HCEC 1CT (cell line): Measurements from ENCODE around the gene CYTIP.

Source experiments
- DNase-seq: peaks from one replicate; pipeline ENCODE4 v3.0.0-alpha.2; 2017

CYTIP gene

DNA sequence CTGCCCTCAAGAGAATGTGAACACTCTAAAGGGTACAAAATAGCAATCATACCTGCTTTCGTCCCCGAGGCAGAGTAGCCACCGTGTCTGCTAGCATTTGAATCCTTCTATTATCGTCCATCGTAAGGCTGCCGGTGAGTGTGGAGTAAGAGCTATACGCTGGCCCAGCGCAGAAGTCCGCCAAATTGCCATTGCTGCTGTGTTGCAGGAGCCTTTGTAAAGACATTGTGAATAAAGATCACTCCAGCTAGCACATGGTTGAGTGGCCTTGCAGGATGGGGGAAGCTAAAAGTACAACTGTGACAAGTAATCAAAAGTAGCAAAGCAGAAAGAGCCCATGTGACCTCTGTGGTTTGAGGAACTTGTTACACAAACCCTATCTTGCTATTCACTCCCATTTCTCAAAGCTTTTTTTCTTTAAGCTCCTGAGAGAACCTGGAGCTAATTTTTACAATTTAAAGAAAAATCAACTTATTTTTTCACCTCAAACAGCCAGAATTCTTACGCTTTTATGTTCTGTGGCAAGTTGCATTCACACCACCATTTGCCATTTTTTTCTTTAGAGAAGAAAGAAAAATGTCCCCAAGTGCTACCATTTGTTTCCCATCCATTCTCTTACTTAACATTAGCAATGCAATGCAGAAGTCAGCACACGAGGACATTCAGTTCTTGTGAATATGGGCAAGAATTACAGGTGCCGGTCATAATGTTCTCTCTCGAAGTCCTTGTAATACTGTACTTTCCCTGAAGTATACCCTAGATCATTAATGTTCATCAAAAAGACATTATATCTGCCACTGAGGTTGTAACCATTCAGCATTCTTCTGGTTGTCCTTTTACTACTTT, at the start of gene CYTIP:
Gene CYTIP (minus strand): TSS at position 295 of the 846 bp plus-strand sequence. CDS start 69 bp downstream, at position 226.
- no peak for DNase-seq

DNA sequence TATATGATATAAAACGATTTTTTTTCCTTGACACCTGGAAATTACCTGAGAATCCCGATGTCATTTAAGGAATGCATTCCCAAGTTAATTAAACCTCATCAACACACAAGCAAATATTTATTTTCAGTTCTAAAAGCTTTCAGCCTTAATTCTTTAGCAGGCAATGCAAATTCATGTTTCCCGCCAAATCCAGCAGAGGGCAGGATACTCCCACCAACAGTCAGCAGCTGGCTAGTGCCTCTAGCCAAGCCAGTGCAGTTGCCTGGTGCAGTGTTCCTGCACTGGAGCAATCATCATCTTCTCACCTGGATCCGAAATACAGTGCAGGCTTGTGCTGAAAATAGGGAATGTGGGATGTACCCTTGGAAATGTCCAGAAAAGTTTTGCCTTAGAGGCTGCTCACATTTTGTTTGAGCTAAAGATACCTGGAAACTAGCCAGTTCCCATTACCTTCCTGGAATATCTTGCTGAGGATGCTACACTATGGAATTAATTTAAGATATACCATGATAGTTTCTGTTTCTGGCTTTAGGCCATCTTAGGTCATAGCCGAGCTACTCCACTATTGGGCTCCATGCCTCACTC, 48.4 kb upstream of the CYTIP start:
- peak; percentile 68 for DNase-seq

DNA sequence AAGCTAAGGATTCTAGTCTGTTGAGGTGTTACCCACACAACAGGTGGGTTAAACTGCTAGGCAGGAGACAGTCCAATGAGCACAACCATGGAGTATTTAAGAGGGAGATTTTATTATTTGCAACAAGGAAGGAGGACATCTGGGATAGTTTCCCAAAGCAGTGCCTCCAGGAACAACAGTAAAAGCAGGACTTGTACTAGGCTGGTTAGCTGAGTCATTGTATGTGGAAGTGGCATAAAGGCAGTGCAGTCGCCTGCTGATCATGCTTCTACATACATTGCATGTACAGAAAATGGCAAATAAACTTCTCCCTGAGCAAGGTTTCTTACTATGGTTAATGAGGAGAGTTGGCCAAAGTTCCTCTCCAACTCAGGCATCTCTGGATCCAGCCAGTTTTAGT, 46.1 kb upstream of the CYTIP start:
- no peak for DNase-seq

DNA sequence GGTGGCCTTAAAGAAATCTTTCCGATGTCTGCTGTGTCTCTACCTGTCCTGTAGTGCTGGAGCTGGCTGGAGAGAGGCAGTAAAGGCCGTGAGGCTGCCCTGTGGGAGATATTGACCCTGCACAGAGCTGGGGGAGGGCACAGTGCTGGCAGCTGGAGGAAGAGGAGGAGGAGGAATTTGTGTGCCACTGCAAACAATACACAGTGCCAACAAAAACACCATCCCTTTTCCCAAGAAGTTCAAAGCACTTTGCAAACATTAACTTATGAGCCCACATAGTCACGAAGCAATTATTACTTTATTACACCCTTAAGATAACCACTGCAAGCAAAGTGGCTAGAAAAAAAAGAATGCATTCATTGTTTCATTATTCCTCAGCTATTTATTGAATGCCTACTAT, 45.0 kb upstream of the CYTIP start:
- DNase-seq, result no peak

DNA sequence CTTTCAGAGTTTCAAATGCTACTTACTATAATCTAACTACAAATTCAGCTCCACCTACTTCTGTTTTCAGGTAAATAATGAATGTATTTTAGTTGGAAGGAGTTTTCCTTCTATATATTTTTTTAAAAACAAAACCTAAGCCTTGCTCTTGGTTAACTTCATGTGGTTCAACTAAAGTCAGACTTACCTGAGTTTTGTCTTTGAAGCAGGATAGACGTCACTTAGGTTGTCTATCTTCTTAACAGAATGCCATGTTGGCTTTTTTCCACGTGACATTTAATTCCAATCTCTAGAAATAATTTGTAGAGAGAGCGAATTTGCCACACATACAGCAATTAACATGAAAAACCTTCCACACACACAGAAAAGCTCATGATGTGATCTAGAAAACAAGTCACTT, 43.9 kb upstream of the CYTIP start:
- DNase-seq, result no peak

DNA sequence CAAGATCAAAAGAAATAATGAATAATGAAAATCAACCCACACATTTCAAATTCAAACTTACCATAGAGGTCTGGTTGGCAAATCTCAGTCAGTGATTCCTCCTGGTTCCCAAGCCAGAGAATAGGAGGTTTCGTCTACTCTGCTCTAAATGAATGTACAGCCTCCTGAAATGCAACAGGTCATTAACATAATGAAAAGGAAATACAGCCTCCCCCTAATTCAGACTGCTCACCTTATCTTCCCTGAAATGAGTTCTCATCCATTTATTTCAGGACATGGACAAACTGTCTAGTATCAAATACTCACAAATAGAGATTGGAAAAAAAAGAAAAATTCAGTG, 43.4 kb upstream of the CYTIP start:
- DNase-seq, result no peak

DNA sequence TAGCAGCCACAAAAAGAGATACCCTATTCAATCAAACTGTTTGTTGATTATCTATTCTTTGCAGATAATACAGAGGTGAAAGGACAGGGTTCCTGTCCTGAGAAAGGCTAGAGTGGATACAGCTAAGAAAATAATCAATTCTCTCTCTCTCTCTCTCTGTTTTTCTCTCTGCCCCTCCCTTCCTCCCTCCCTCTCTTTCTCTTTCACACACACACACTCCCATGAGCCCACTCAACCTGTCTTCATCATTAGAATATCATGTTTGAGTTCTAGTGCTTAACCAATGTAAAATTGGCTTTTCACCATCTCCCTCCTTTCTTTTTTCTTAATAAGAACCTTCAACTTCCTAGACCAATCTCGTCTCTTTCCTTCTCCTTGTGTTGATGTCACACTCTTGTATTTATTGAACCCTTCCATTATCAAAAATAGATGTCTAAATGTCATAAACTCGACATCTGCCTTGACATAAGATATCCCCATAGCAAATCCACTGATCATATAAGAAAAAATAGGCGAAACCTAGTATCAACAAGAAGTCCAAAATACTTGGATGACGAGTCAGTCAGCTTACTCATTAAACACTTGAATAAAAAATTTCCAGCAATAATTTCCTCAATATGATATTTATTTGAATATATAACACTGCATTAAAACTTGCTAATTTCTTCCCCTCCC, 42.8 kb upstream of the CYTIP start:
- DNase-seq, result peak; percentile 54

DNA sequence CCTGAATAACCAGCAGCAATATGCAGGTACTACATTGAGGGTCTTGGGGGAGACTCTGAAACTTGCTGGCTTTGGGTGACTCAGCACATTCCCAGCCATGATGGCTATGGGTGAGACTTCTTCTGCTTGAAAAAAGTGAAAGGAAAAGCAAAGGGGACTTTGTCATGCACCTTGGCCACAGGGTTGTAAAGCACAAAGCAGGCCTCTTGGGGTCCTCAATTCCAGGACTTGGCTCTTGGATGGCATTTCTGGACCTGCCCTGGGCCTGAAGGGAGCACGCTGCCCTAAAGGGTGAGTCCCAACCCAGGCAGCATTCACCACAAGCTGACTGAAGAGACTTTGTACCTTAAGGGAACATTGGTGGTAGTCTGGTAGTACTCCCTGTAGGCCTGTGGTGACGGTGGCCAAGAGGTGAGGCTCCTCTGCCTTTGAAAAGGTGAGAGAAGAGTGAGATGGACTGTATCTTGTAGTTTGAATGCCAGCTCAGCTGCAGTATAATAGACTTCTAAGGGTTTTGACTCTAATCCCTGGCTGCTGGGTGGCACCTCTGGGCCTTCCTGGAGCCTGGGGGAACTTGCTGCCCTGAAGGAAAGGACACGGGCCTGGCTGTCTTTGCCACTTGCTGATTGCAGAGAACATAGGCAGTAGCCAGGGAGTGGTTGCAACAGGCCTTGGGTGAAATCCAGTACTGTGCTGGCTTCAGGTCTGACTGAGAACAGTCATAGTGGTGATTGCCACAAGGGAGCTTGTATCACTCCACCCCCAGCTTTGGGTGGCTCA, 36.5 kb upstream of the CYTIP start:
- peak; percentile 64 for DNase-seq

DNA sequence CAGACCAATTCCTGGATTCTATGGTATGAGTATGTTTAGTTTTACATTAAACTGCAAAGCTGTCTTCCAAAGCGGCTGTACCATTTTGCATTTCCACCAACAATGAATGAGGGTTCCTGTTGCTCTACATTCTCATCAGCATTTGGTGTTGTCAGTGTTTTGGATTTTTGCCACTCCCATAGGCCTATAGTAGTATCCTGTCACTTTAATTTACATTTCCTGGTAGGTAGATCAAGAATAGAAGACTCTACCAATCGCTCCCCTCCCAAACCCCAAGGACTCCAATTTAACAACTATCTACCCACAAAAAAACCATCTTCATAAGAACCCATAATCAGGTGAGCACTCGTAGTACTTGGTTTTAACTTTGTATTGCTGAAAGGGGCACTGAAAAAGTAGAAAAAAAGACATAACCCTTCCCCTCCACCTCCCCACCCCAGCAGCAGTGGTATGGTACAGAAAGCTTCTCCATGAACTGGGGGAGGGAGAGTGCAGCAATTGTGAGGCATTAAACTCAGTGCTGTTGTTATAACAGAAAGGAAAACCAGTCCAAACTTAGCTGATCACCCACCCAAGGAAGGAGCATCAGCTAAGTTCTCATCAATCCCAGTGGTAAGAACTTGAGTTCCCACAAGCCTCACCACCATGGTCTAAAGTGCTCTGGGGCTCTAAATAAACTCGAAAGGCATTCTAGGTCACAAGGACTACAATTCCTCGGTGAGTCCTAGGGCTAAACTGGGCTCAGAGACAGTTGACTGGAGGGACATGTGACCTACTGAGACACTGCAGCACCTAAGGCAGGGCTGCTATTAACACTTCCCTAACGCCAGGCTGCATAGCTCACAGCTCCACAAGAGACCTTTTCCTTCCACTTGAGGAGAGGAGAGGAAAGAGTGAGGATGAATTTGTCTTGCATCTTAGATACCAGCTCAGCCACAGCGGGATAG, 35.5 kb upstream of the CYTIP start:
- no peak for DNase-seq

DNA sequence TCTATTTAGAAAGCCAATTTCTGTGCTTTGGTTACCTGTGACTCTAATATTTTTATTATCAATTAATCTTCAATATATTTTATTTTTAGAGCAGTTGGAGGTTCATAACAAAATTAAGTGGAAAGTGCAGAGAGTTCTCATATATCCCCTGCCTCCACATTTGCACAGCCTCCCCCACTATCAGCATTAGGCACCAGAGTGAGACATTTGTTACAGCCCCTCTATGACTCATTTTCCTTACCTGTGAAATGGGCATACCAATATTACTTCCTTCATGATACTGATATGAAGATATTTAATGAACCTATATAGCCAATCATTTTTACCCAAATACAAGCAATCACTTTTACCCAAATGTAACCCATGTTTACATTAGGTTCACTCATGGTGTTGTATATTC, 34.0 kb upstream of the CYTIP start:
- DNase-seq, result no peak

DNA sequence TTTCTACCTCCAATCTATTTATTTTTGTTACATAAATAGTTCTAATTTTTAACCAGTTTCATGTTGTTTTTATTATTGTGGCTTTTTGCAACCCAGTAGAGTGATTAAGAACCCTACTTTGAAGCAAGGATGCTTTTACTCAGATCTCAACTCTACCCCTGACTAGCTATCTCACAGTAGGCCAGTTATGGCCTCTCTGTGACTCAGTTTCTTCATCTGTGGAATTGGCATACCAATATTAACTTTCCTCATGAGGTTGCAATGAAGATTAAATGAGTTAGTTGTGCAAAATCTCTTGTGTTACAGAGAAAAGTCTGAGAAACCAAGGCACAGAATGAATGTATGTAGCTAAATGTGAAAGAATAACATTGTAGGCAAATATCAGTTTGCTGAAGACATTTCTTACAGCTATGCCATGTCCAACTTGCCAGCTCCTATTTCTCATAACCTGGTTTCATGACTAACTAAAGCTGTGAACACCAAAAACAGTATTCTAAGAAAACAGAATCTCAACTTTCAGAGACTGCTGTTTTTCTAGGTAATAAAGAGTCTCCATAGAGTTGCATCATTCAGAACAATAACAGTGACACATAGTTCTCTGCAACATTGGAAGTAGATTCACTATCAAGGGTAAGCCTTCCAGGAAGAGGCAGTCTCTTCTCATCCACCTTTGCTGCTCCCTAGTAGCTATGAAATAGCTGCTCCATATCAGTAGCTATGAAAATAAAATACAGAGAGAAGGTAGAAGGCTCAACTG, 33.2 kb upstream of the CYTIP start:
- DNase-seq, result peak; percentile 15

DNA sequence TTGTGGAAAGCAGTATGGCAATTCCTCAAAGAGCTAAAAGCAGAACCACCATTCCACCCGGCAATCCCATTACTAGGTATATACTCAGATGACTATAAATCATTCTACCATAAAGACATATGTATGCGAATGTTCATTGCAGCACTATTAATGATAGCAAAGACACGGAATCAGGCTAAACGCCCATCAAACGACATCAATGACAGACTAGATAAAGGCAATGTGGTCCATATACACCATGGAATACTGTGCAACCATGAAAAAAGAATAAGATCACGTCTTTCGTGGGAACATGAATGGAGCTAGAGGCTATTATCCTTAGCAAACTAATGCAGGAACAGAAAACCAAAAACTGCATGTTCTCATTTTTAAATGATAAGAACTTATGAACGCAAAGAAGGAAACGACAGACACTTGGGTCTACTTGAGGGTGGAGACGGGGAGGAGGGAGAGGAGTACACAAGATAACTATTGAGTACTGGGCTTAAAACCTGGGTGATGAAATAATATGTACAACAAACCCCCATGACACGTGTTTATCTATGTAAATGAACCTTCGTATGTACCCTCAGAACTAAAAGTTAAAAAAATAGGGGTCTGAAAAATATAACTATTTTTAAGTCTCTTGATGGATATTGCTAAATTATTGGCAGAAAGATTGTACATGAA, 32.0 kb upstream of the CYTIP start:
- no peak for DNase-seq

DNA sequence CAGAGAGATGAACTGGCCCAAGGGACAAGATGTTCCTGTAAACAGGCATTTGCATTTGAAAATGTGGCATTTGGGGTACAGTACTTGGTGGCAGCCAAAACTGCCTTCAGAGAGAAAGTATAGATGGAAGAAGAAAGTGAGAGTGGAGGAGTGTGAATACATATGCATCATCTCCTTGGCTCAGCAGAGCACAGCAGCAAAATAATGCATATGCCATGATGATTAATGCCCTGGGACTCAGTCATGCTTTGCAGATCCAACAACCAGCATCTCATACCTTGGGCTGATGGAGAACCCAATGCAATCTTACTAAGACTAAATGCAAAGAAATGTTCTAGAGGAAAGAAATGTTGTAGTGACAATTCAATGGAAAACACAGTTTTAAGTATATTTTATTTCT, 29.7 kb upstream of the CYTIP start:
- DNase-seq, result peak; percentile 45

DNA sequence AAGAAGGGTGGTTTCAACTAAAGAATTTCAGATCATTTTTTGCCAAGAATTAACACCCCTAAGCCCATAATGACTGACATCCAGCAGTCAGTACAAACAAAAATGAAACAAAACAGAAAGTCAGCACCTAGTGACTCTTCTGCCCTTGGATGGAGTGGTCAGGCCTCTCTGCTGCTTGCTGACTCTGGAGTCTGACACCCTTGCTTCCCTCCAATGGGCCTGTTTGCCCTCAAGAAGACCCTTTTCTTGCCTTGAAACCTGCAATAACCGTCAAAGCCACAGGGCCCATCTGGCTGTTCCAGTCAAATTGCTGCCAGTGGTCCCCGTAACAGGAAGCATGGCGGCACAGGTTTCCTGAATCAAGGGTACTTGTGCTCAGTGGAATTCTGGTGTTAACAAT, 27.2 kb upstream of the CYTIP start:
- DNase-seq, result no peak

DNA sequence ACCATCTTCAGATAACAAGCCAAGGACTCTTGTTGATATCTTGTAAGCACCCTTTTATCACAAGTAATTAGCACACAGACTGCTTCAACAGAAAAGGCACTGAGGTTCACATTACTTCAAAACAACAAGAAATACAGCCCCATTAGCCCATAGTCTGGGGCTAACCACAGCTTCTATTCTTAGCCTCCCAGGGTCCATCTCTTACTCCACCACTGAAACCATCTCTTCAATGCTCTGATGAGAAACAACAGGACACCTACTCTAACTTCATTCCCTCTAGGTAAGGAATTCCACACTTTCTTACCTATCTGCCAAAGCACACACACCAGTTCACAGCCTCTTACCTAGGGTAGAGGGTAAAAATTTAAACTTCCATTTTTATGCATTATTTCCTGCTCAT, 26.4 kb upstream of the CYTIP start:
- no peak for DNase-seq

DNA sequence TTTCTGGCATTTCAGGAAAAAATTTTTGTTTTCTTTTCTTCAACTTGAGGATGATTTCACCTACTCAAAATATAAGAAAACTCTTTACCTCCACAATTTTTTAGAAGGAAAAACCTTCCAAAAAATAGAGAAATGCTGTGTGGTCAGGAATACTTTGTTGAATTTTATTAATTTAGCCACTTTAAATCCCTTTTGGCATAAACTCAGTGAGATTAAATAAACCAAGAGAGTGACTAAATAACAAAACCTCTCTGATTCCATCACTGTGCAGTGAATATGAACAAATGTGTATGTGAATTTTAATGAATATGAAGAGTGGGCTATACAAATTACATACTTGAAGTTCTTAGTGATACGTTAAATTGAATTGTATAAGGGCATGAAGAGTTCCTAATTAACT, 25.8 kb upstream of the CYTIP start:
- peak; percentile 17 for DNase-seq

DNA sequence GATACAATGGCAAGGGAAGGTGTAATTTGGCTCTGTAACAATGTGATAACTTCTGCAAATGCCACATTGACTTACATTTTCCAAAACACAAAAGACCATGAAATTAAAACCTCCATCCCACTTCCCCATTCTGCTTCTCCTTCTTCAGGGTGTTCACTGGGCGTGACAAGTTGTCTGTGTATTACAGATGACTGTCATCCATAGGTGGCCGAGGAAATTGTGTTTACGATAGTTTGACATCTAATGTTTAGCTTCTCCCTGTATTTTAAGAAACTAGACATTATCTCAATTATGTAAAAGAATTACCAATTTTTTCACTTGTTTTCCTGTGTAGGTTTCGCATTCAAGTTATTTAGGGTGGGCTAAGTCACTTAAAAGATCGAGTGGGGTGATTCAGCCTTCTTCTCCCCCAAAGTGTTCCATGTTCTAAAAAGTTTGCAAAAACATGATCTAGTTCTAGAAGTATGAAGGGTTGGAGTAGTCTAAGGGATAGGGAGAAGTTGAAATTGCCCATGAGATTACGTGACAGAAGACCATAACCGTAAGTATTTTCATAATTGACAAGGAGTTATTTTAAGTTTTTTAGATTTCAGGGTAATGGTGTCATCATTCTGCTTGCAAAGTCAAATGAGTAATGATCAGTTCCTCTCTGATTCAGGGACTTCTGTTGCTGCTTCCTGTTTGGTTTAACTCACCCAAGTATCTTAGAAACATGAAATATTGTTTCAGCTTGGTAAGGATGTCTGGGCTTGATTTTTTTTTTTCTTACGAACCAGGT, 25.2 kb upstream of the CYTIP start:
- peak; percentile 95 for DNase-seq

DNA sequence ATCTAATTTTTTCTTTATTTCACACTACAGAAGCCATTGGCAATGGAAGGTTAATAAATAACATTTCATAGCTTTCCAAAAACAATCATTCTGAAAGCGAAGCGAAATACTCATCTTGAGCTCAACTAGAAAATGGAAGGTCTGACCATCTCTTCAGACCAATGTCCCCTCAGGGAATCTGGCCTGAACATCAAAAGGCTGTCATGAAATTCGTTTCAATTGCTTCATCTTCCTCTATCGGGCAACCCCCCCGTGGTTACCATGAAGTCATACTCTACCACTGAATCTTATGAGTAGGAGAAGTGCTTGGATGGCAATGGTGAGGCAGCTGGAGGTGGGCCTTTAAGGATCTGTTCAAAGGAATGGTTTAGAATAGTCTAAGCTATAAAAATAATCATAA, 22.9 kb upstream of the CYTIP start:
- no peak for DNase-seq

DNA sequence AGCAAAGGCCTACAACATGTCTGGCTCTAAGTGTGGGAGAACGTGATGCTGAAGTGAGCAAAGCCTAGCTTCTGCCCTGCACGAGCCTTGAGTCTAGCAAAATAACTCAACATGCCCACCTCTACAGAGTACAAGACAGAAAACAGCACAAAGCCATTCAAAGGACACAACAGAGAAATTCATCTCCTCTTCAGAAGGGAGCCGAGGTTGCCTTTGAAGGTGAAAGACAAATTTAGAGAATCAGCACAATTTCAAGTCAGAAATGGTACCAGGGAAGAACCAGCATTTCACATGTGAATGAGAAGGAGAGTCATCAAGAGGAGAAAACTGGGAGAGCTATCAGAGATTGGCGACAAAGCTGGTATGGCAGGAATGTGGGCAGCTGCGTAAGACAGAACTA, 21.7 kb upstream of the CYTIP start:
- DNase-seq, result no peak

DNA sequence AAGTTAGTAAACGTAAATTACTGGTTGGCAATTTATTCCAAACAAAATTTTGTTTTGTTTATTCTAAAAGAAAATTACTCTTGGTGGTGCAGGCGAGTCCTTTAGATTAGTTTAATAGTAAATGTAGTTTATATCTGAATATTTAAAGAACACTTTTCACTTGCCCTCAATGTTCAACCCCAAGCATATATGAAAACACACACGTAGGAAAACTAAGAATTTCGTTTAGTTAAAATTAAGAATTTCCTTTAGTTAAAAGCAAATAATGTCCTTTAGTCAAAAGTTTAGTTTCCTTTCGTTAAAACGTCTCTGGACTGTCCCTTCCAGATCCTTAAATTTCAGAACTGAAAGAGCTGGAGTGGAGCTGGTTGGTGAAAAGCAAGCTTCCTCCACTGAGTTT, 19.1 kb upstream of the CYTIP start:
- no peak for DNase-seq
